ACC112 (cell line): ENCODE data around the gene HSFX1.

Experiments used
- H2AFZ ChIP-seq: fragments of 200-600 bp; sonication (generic); one replicate; pipeline ENCODE4 v1.6.0; 2017; ENCODE audit warnings: antibody characterized with exemption, low read length; ENCODE audit not compliant: unreplicated experiment
- H3K27ac ChIP-seq: fragments of 200-600 bp; sonication (generic); 2 replicates; pipeline ENCODE4 v1.5.1; 2014; ENCODE audit warnings: low read depth, mild to moderate bottlenecking, antibody characterized with exemption, low read length, moderate library complexity
- H3K27me3 ChIP-seq: fragments of 200-600 bp; sonication (generic); 2 replicates; pipeline ENCODE4 v1.6.1; 2014; ENCODE audit warnings: mild to moderate bottlenecking, antibody characterized with exemption, low read length, moderate library complexity, mixed read lengths; ENCODE audit not compliant: insufficient read depth
- H3K36me3 ChIP-seq: fragments of 200-600 bp; sonication (generic); 2 replicates; pipeline ENCODE4 v1.6.1; 2016; ENCODE audit warnings: mild to moderate bottlenecking, antibody characterized with exemption, low read length, moderate library complexity, mixed read lengths; ENCODE audit not compliant: insufficient read depth
- H3K4me1 ChIP-seq: fragments of 200-600 bp; sonication (generic); one replicate; pipeline ENCODE4 v1.6.1; 2016; ENCODE audit warnings: low read length, mixed read lengths; ENCODE audit not compliant: insufficient read depth, unreplicated experiment, control insufficient read depth
- H3K4me3 ChIP-seq: fragments of 200-600 bp; sonication (generic); 2 replicates; pipeline ENCODE4 v1.5.1; 2014; ENCODE audit warnings: mild to moderate bottlenecking, low read depth, low read length
- H3K79me2 ChIP-seq: fragments of 200-600 bp; sonication (generic); one replicate; pipeline ENCODE4 v1.6.0; 2016; ENCODE audit warnings: low read length; ENCODE audit not compliant: control insufficient read depth, unreplicated experiment, insufficient read depth

Gene HSFX1

GRCh38 chrX:149807747-149808458 lies 34.0 kb downstream of the HSFX1 start:
- H3K36me3 ChIP-seq = no peaks in the 10 kb centered on the region
- H3K4me3 ChIP-seq = no peak overlapping the region
- H2AFZ ChIP-seq = no peak overlapping the region
- no peaks in the 10 kb centered on the region for H3K27me3 ChIP-seq
- H3K79me2 ChIP-seq = no peaks in the 10 kb centered on the region
- H3K27ac ChIP-seq = no peak overlapping the region
- H3K4me1 ChIP-seq = no peaks in the 10 kb centered on the region

DNA sequence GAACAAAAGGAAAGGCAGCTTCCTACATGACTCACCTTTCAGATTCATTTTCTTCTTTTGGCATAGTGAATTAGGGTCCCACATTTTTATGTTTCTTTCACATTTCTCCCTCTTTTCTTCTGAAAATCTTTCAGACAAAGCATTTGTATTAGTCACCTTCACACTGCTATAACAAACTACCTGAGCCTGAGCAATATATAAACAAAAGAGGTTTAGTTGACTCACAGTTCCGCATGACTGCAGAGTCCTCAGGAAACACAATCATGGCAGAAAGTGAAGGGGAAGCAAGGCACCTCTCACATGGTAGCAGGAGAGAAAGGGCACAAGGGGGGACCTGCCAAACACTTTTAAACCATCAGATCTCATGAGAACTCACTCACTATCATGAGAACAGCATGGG lies 44.8 kb downstream of the HSFX1 start:
- H3K36me3 ChIP-seq = no peaks in the 10 kb centered on the region
- no peak overlapping the region for H3K4me3 ChIP-seq
- H2AFZ ChIP-seq = no peak overlapping the region
- no peak overlapping the region for H3K27ac ChIP-seq
- no peaks in the 10 kb centered on the region for H3K4me1 ChIP-seq
- H3K27me3 ChIP-seq = peaks cover 3% of the 10 kb centered on the region
- H3K79me2 ChIP-seq = no peaks in the 10 kb centered on the region

DNA sequence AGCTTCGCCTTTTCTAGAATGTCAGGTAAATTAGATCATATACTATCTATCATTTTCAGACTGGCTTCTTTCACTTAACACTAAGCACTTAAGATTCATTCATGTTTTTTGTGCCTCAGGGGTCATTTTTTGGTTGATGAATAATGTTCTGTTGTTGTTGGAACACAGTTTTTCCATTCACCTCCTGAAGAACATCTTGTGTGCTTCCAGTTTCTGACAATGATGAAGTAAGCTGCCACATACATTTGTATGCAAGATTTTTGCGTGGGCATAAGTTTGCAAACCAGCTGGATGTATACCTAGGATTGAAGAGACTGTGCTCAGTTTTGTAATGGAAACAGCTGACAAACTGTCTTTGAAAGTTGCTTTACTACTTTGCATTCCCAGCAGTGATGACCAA lies 45.5 kb downstream of the HSFX1 start:
- no peak overlapping the region for H3K4me3 ChIP-seq
- H3K79me2 ChIP-seq = no peaks in the 10 kb centered on the region
- peaks cover 3% of the 10 kb centered on the region for H3K27me3 ChIP-seq
- H3K4me1 ChIP-seq = no peaks in the 10 kb centered on the region
- no peak overlapping the region for H3K27ac ChIP-seq
- H3K36me3 ChIP-seq = no peaks in the 10 kb centered on the region
- no peak overlapping the region for H2AFZ ChIP-seq

DNA sequence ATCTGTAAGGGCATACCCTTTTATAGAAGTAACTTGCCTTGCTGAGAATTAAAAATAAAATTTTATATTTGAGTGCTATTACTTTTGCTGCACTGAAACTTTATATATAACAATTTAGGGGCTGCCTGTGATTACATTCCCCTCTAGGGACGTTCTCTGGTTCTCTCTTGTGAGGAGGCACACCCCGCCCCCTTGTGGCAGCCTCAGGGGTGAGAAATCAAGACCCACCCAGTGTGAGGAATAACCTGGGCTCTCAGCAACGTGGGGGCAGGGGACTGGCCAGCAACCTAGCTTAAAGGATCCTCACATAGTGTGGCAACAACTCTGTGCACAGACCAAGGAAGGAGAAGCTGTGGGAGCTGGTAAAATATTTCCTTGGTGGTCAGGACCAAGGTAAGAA lies 51.6 kb downstream of the HSFX1 start:
- H3K79me2 ChIP-seq = no peaks in the 10 kb centered on the region
- H3K36me3 ChIP-seq = no peaks in the 10 kb centered on the region
- H3K4me3 ChIP-seq = no peak overlapping the region
- H3K27ac ChIP-seq = no peak overlapping the region
- no peaks in the 10 kb centered on the region for H3K27me3 ChIP-seq
- H3K4me1 ChIP-seq = no peaks in the 10 kb centered on the region
- H2AFZ ChIP-seq = no peak overlapping the region
